Left lung (tissue), 10 donors: Measurements from ENCODE around the gene LAIR2. TPM values are rescaled to one million over a fixed set of nuclear protein-coding genes. Genes with fewer than 3 reads are reported as not detected.

Experiments used
- ATAC-seq: fragments of 200-7000 bp; cut with Tn5 transposase; one replicate; pipeline ENCODE4 v1.9.1; 2020; ENCODE audit warnings: moderate library complexity
- DNase-seq, 4 donors: peaks; one replicate each; pipeline ENCODE4 v3.0.0-alpha.2; 2013 to 2020
- H3K27ac ChIP-seq, 2 donors: fragments of 200-600 bp; sonication (generic) in 1 of 2; one replicate each; pipeline versions ENCODE4 v1.5.0 to v1.8.0; 2020 to 2021
- H3K27me3 ChIP-seq, 2 donors: fragments of 200-600 bp; sonication (generic) in 1 of 2; one replicate each; pipeline versions ENCODE4 v1.5.0 to v1.8.0; 2020 to 2021
- H3K36me3 ChIP-seq, 2 donors: fragments of 200-600 bp; sonication (generic) in 1 of 2; one replicate each; pipeline versions ENCODE4 v1.5.0 to v1.8.0; 2020 to 2021
- H3K4me1 ChIP-seq, 2 donors: fragments of 200-600 bp; one replicate each; pipeline ENCODE4 v1.8.0; 2021
- H3K4me3 ChIP-seq, 2 donors: fragments of 200-600 bp; sonication (generic) in 1 of 2; one replicate each; pipeline versions ENCODE4 v1.5.0 to v1.8.0; 2020 to 2021; ENCODE audit warnings: mild to moderate bottlenecking in 1 of 2
- H3K9me3 ChIP-seq, 2 donors: fragments of 200-600 bp; sonication (generic) in 1 of 2; one replicate each; pipeline versions ENCODE4 v1.5.0 to v1.8.0; 2020 to 2021
- intact Hi-C, 2 donors: fragments of 100-400 bp; cut with DNase I; formaldehyde crosslinking; loops; one replicate each; pipeline versions ENCODE4 v1.11.2 to v1.14.2; 2022
- polyA plus RNA-seq, 6 donors: library from polyadenylated mRNA; unstranded; fragments of 120-200 nt; gene quantifications; one replicate each; pipeline ENCODE4 v1.2.1, GENCODE V29; 2013; ENCODE audit not compliant: insufficient read length in 6 of 6
- total RNA-seq, 2 donors: library from RNA; stranded (reverse); fragmentation: NEBNext Ultra II Directional; extraction: Animal tissue kit (Norgen Biotek cat#: 25700); gene quantifications; one replicate each; pipeline ENCODE4 v1.2.1, GENCODE V29; 2021
- TF ChIP-seq, protein P1 (sequence below), 2 donors: fragments of 200-600 bp; sonication (generic) in 1 of 2; IDR thresholded peaks; one replicate each; pipeline versions ENCODE4 v1.5.0 to v1.8.0; 2021; ENCODE audit warnings: antibody characterized with exemption in 2 of 2
- donor health status: DM: no; HTN: yes; CAD: no.
- donor health status: DM: no; HTN: no; CAD: no.

Gene LAIR2
- total and polyA plus RNA-seq, 8 donors = 1.0 to 3.1 (median 1.4) TPM; not detected in 5

DNA sequence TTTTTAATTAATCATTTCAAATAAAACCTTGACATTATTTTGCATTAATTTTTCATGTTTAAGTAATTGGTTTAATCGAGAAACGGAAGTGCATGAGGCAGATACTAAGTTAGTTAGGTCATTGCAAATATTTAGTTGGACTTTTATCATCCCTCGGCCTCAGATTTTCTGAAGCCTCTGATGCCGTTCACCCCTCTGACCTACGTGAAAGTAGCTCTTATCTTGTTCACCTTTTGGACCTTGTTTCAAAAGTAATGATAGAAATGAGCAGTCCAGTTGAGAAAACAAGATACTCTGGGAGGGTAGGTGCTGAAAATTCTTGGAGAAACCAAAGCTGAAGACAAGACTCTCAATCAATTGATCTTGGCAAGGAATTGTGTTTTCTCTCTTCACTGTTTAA is 23.0 kb downstream of the LAIR2 start:
- no peak overlapping the region for H3K4me3 ChIP-seq
- H3K4me1 ChIP-seq = peaks cover 0 to 7% of the 10 kb centered on the region in 2 donors
- TF ChIP-seq, protein P1, sequence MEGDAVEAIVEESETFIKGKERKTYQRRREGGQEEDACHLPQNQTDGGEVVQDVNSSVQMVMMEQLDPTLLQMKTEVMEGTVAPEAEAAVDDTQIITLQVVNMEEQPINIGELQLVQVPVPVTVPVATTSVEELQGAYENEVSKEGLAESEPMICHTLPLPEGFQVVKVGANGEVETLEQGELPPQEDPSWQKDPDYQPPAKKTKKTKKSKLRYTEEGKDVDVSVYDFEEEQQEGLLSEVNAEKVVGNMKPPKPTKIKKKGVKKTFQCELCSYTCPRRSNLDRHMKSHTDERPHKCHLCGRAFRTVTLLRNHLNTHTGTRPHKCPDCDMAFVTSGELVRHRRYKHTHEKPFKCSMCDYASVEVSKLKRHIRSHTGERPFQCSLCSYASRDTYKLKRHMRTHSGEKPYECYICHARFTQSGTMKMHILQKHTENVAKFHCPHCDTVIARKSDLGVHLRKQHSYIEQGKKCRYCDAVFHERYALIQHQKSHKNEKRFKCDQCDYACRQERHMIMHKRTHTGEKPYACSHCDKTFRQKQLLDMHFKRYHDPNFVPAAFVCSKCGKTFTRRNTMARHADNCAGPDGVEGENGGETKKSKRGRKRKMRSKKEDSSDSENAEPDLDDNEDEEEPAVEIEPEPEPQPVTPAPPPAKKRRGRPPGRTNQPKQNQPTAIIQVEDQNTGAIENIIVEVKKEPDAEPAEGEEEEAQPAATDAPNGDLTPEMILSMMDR (IDR thresholded peaks at IDR 0.05) = no peak
- intact Hi-C loops = no loop called here
- no peak overlapping the region for H3K27ac ChIP-seq
- H3K36me3 ChIP-seq = no peaks in the 10 kb centered on the region
- H3K27me3 ChIP-seq = peaks cover 7 to 83% of the 10 kb centered on the region in 2 donors
- H3K9me3 ChIP-seq = no peaks in the 10 kb centered on the region
- no peak for ATAC-seq
- DNase-seq = no peak

DNA sequence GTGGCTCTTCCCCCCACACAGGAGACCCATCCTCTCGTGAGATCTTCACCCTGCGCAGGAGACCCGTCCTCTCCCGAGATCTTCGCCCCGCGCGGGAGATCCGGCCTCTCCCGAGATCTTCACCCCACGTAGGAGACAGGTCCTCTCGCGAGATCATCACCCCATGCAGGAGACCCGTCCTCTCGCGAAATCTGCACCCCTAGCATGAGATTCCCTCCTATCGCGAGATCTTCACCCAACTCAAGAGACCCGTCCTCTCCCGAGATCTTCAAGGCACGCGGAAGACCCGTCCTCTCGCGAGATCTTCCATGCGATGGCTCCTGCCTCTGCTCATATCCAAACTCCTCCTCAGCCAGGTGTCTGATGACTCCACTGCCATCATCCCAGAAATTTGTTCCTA is 24.3 kb downstream of the LAIR2 start:
- Histone ChIP-seq H3K27me3 (peaks cover 7 to 78% of the 10 kb centered on the region in 2 donors), H3K9me3 (no peaks in the 10 kb centered on the region), H3K36me3 (no peaks in the 10 kb centered on the region), H3K27ac (no peak overlapping the region), H3K4me1 (no peaks in the 10 kb centered on the region), H3K4me3 (no peak overlapping the region)
- TF ChIP-seq, protein P1 (IDR thresholded peaks at IDR 0.05) = no peak
- intact Hi-C loops = no loop called here
- no peak for ATAC-seq
- no peak for DNase-seq

DNA sequence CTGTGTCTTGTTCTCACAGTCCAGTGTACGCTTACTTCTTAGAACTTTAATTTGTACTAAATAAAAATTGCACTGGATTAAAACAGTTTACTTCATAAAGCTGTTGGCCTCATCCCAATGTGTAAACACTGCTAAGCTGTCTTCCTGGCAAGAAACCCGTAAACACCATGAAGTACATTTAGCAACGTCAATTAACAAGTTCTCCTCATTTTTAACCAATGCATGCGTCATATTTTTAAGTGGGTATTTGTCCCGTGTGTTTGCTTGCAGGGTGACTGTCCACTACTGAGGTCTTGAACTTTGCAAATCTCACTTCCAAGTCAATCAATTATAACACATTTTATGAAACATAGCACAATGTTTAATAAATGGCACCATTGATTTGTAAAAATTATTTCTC is 28.2 kb downstream of the LAIR2 start:
- Histone ChIP-seq H3K4me3 (no peak overlapping the region), H3K36me3 (no peaks in the 10 kb centered on the region), H3K27me3 (peaks cover 7 to 80% of the 10 kb centered on the region in 2 donors), H3K4me1 (no peaks in the 10 kb centered on the region), H3K27ac (no peak overlapping the region), H3K9me3 (no peaks in the 10 kb centered on the region)
- TF ChIP-seq, protein P1 (IDR thresholded peaks at IDR 0.05) = no peak
- no peak for DNase-seq
- intact Hi-C loops = no loop called here
- ATAC-seq = no peak

DNA sequence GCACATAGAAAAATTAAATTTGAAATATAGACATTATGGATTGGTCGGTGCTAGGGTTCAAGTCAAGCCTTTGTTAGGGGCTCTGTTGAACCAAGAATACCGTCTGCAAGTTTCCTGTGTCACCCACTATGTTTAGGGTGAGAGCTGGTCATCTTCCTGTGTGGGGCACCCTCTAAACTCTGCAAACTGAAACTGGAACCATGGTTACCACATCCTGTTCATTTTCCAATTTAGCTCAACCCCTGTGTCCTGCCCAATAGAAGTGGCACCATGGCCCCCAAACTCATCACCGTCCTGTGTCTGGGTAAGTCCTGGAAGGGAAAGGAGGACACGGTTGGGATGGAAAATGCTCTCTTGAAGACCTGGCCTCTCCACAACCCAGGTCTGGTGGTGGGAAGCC is 29.9 kb downstream of the LAIR2 start:
- no peaks in the 10 kb centered on the region for H3K9me3 ChIP-seq
- TF ChIP-seq, protein P1 (IDR thresholded peaks at IDR 0.05) = no peak
- H3K36me3 ChIP-seq = no peaks in the 10 kb centered on the region
- ATAC-seq (no peak), DNase-seq (no peak)
- no peak overlapping the region for H3K27ac ChIP-seq
- peaks cover 7 to 86% of the 10 kb centered on the region in 2 donors for H3K27me3 ChIP-seq
- no peaks in the 10 kb centered on the region for H3K4me1 ChIP-seq
- H3K4me3 ChIP-seq = no peak overlapping the region
- intact Hi-C loops = no loop called here

DNA sequence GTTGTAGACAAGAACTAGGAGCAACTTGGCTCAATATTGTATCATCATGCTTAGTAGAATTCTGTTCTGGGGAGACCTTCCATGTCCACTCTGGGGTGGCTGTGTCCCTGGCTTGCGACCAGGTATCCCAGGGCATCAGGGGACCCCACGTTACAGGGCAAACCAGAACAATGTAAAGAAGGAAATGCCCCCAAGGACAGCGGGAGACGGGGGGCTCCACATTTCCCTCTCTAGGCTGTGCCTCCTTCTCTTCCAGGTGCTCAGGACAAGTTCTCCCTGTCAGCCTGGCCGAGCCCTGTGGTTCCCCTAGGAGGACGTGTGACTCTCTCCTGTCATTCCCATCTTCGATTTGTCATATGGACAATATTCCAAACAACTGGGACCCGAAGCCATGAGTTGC is 30.8 kb downstream of the LAIR2 start:
- TF ChIP-seq, protein P1 (IDR thresholded peaks at IDR 0.05) = no peak
- Histone ChIP-seq H3K4me3 (no peak overlapping the region), H3K27ac (no peak overlapping the region), H3K4me1 (no peaks in the 10 kb centered on the region), H3K9me3 (no peaks in the 10 kb centered on the region), H3K36me3 (no peaks in the 10 kb centered on the region), H3K27me3 (peaks cover 7 to 89% of the 10 kb centered on the region in 2 donors)
- DNase-seq = no peak
- intact Hi-C loops = no loop called here
- no peak for ATAC-seq
